T47D (cell line): Measurements from ENCODE around the gene ERICH2.

ENCODE experiments used
- DNase-seq, 2 experiments: peaks; one replicate each; pipeline versions ENCODE4 v3.0.0 to v3.0.0-alpha.2; 2011 to 2012; ENCODE audit warnings: low read depth in 1 of 2, low spot score in 1 of 2
- JUND ChIP-seq: IDR thresholded peaks from 2 replicates; pipeline ENCODE4 v1.6.1; 2012; ENCODE audit warnings: low read depth
- in situ Hi-C: cut with HindIII; loops from 2 replicates; pipeline ENCODE4 v1.10.0; 2016; ENCODE audit warnings: low sequenced_read_pairs, low pct_unique_long_range_greater_than_20kb

ERICH2 gene

DNA sequence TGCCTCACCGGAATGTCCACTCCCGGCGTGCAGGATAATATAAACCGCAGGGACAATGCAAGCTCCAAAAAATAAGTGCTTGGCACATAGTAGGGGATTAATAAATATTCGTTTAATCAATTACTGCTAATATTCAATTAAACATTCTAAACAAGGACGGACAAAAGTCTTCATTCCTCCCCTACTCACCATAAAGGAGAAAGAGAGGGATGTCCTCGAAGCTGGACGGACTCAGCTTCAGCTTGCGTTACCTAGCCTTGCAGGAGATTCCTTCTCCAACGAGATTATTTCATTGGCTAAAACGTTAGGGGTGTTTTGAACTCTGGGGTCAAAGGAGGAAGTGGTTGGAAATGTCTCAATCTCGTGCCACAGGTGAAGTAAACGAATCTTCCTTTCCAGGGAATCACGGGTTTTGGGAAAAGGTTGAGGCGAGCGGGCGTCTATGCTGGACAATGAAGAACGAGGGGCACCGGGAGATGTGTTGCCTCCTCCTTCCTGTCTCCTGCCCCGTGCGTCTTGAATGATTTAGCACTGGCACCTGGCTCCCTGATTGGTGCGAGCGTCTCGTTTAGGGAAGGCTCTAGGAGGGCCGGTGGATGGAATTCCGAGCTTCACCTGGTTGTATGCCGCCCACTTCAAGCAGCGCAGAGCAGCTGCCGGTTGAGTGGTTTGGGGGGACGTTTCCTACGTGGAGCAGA is 44.5 kb downstream of the ERICH2 start:
- no peak for TF ChIP-seq JUND
- in situ Hi-C loops: no loop called here
- no peak for DNase-seq

DNA sequence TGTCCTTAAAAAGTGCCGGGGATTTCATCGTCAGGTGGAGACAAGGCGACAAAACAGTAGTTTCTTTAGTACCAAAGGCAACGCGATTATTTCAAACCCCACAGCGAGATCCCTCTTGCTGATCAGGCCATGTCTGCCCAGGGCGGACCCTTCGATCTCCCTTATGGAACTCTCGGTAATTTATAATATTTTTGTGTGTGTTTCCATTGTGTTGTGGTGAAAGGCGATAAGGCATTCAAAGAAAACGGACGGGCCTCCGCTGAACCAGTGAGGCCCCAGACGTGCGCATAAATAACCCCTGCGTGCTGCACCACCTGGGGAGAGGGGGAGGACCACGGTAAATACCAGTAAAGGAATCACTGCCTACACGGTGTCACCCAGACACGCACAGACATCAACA is 45.1 kb downstream of the ERICH2 start:
- TF ChIP-seq JUND: no peak
- in situ Hi-C loops: no loop called here
- no peak for DNase-seq

DNA sequence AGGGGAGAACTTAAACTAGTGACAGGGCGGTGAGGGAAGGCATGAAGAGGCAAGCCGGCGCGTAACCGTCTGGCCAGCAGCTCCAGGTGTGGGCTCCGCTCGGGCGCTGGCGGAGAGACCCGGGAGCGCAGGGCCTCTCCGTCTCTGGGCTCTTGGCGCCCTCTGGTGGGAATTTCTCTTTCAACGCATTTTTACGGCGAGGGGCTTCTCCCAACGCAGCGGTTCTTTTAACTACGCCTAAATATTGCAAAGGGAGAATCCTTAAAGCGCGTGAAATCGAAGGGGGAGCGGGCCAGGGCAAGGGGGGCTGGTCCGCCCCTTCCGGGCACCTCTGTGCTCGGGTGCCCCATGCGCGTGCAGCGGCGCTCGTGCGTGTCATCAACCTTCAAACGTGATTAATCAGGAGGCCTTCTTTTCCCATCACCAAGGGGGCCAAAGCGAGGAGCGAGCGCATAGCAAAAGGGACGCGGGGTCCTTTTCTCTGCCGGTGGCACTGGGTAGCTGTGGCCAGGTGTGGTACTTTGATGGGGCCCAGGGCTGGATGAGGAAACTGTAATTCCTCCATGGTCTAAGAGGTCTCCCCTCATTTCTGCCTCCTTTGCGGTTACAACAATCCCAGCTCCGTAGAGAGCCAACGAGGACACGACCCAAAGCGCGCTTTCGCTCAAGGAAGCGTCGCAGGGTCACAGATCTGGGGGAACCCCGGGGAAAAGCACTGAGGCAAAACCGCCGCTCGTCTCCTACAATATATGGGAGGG is 45.7 kb downstream of the ERICH2 start:
- no peak for TF ChIP-seq JUND
- in situ Hi-C loops: no loop called here
- peak; percentile 65 to 73 for DNase-seq

DNA sequence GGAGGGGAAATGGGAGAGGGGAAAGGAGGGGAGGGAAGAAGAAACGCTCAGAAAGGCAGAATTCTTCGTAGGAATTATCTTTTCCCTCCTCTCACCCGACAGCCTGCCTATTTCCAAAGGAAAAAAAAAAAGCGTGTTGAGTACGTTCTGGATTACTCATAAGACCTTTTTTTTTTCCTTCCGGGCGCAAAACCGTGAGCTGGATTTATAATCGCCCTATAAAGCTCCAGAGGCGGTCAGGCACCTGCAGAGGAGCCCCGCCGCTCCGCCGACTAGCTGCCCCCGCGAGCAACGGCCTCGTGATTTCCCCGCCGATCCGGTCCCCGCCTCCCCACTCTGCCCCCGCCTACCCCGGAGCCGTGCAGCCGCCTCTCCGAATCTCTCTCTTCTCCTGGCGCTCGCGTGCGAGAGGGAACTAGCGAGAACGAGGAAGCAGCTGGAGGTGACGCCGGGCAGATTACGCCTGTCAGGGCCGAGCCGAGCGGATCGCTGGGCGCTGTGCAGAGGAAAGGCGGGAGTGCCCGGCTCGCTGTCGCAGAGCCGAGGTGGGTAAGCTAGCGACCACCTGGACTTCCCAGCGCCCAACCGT is 46.4 kb downstream of the ERICH2 start, which contains the start of gene GAD1:
Gene GAD1 (plus strand): TSS at position 384 of the 589 bp plus-strand sequence. CDS start 1,705 bp downstream, outside the sequence.
- in situ Hi-C loops: no loop called here
- TF ChIP-seq JUND: no peak
- peak; percentile 70 to 79 for DNase-seq

DNA sequence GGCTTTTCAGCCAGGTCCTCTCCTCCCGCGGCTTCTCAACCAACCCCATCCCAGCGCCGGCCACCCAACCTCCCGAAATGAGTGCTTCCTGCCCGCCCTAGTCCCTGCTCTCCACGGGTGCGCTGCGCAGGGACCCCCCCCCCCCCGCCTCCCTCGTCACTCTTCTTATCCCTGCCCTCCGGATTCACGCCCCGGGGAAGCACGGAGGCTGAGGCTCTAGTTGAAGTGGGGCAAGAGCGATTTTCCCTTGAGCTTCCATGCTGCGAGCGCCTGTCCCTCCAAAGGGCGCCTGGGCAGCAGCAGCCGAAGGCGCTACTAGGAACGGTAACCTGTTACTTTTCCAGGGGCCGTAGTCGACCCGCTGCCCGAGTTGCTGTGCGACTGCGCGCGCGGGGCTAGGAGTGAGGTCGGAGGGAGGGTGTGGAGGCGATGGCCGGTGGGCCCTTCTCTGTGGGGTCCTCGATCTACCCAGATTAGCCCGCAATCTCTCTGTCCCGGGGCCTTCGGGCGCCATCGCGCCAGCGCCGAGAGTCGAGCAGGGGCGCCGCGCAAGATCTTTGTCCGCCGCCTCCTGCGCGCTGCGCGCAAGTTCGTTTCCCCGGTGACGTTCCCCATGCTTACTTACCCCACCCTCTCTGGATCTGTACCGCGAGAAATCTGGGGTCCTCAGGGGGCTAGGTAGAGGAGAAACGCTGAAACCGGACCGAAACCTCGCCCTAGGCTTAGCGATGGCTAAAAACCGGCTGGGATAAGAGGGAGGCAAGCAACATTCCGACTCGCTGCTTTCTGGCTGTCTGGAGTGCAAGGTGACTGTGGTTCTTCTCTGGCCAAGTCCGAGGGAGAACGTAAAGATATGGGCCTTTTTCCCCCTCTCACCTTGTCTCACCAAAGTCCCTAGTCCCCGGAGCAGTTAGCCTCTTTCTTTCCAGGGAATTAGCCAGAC is 47.2 kb downstream of the ERICH2 start:
- TF ChIP-seq JUND: no peak
- DNase-seq: no peak
- in situ Hi-C loops: no loop called here

DNA sequence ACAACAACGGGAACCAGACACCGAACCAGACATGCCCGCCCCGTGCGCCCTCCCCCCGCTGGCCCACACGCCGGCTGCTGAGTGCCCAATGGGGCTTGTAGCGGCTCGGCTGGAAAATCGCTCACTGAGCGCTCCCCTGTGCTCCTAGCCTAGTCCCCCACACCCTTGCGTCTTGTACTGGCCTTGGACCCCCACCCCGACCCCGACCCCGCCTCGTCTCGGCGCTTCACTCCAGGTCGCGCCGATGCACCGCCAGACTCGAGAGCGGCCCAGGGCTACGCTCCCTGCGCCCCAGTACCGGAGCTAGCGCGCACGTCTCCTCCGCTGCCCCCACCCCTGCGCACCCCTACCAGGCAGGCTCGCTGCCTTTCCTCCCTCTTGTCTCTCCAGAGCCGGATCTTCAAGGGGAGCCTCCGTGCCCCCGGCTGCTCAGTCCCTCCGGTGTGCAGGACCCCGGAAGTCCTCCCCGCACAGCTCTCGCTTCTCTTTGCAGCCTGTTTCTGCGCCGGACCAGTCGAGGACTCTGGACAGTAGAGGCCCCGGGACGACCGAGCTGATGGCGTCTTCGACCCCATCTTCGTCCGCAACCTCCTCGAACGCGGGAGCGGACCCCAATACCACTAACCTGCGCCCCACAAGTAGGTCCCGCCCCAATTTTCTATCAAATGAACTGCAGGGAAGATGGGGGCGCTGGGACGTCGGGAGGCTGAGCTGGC is 48.0 kb downstream of the ERICH2 start:
- DNase-seq: no peak
- no peak for TF ChIP-seq JUND
- in situ Hi-C loops: no loop called here

DNA sequence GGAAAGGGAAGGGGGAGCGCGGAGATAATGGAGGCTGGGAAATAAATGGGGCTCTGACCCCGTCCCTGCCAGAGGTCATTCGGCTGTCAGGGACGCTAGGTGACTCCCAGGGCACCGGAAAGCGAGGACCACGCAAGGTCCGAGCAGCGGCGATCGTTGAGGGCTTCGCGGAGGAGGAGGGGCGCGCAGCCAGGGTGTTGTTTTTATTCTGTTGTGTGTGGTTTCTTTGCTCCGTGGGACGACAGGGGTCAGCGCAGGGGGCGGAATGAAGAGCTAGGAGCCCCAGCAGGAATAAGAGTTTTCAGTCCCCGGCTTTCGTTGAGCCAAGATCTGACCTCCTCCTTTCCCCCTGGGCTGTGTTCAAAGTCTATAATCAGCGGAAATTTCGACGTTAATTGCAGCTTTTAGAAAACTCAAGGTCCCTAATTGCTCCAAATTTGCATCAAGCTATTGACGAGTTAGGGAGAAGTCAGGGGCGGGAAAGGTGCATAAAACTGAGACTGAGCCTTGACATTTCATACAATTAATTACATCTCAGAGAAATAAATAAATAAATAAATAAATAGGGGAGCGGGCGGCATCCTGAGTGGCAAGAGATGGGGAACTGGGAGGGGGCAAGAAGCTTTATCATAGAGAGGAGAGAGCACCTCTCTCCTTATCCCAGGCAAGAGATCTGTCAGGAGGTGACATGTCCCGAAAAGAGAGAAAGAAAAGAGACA is 48.7 kb downstream of the ERICH2 start:
- no peak for DNase-seq
- TF ChIP-seq JUND: no peak
- in situ Hi-C loops: no loop called here

DNA sequence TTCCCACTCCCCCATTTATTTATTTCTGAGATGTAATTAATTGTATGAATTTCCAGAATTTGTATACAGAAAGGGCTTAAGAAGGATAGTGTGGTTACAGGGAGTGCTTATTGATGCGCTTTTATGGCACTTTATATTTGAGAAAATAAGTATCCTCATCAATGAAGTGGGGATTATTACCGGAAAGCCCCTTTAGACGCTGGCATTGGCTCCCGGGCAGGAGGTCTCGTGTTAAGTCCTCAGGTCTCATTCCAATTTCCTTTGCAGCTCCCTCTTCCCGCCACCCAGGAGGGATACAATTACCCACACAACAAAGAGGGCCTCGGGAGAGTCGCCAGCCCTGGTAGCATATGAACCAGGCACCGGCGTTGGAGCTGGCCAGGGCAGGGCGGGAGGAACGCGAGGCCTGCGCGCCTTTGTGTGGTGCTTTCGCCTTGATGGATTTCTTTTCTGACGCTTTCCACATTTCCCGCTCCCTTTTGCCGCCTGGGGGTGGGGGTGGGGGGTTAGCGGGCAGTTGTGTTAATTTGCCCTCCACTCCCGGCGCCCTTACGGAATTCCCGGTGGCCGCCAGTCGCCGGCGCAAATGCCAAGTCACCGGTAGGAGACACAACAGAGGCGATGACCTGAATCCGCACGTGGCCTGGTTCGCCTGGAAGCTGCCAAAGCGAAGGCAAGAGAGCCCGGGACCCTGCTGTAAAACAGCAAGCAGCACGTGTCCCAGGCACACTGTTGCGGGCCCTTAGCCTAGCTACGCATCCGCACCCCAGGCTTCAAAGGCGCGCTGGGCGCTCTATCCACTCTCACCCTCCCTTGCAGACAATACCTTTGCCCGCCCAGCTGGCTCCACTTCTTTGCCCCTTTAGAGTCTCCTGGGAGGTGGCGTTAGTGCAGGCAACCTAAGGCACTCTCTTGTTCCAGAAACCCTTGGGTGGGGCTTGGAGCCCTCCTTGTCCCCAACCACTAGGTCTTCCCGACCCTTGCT is 49.8 kb downstream of the ERICH2 start:
- TF ChIP-seq JUND: no peak
- DNase-seq: no peak
- in situ Hi-C loops: no loop called here

DNA sequence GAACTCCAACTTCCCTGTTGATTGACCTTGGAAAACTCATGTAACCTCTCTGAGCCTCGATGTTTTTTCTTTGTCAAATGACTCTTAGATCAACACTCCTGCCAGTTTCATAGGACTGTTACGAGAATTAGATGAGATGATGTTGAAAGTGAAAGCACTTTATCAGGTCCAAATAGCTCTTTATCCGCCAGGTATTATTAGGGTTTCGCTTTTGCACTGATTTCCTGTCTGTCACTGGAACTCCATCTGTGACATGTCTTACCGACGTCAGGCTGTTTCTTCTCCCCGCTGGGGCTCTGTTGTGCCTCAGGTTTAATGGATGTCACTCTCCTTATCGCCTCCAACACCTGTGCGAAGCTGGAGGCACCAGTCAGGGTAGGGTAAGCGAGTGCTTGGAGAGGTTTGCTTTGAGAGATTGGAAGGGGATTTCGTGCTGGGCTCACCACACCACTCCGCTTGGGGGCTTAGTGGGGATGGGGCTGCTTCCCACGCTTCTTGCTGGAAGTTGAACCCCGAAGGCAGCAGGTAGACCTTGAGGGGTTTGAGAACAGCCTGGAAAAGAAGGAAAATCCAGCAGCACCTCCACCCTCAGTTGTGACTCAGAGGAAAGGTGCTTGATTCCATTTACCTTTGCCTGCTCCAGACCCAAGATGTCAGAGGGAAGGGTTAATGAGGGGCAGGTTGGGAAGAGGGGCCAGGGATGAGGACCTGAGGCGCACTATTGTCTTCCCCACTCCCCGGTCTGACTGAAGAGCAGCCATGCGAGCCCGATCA is 50.8 kb downstream of the ERICH2 start:
- no peak for TF ChIP-seq JUND
- no peak for DNase-seq
- in situ Hi-C loops: no loop called here
